HG02970 (cell line): Measurements from ENCODE around the gene ERFE.

Experiments used
- ATAC-seq: cut with Tn5 transposase; IDR thresholded peaks from one replicate; pipeline ENCODE4 v1.9.1; 2021; ENCODE audit warnings: mild to moderate bottlenecking, moderate library complexity, moderate number of reproducible peaks; ENCODE audit not compliant: unreplicated experiment, low FRiP score

Gene ERFE

GRCh38 chr2:238138331-238139195 is 20.2 kb upstream of the ERFE start, which contains the start of gene KLHL30:
TSS of gene KLHL30 (plus strand) at chr2:238138668. CDS start at chr2:238140755, 2,087 bp downstream.
- no peak for ATAC-seq

GRCh38 chr2:238139196-238140039 is 19.4 kb upstream of the ERFE start:
- ATAC-seq = no peak

GRCh38 chr2:238140040-238140439 is 18.7 kb upstream of the ERFE start:
- no peak for ATAC-seq

GRCh38 chr2:238140721-238141540 is 17.8 kb upstream of the ERFE start:
- no peak for ATAC-seq

- ATAC-seq = no peak
Observed at GRCh38 chr2:238141541-238142318, 17.0 kb upstream of the ERFE start.

- ATAC-seq = no peak
Observed at GRCh38 chr2:238142382-238143205, 16.2 kb upstream of the ERFE start.

GRCh38 chr2:238143239-238143951 is 15.4 kb upstream of the ERFE start:
- ATAC-seq = no peak

GRCh38 chr2:238144262-238144661 is 14.5 kb upstream of the ERFE start:
- no peak for ATAC-seq

- ATAC-seq = no peak
Observed at GRCh38 chr2:238145046-238145445, 13.7 kb upstream of the ERFE start.

GRCh38 chr2:238145851-238146250 is 12.9 kb upstream of the ERFE start:
- no peak for ATAC-seq

- ATAC-seq = no peak
Observed at GRCh38 chr2:238146884-238147544, 11.8 kb upstream of the ERFE start.

GRCh38 chr2:238148981-238149380 is 9.8 kb upstream of the ERFE start:
- ATAC-seq = no peak

- no peak for ATAC-seq
Observed at GRCh38 chr2:238149841-238150572, 8.8 kb upstream of the ERFE start.

GRCh38 chr2:238150686-238151085 is 8.1 kb upstream of the ERFE start:
- no peak for ATAC-seq

- no peak for ATAC-seq
Observed at GRCh38 chr2:238151205-238151604, 7.6 kb upstream of the ERFE start.

- ATAC-seq = no peak
Observed at GRCh38 chr2:238151628-238152235, 7.0 kb upstream of the ERFE start.
